ENCODE data around the gene MIOS. TPM values are rescaled to one million over a fixed set of nuclear protein-coding genes. Genes with fewer than 3 reads are reported as not detected.
"Not testable (repeated sequence)": the region's sequence is repeated elsewhere in the genome, so short reads cannot be mapped to it uniquely, and the experiment has no call there.

MIOS gene
- total and polyA plus RNA-seq, 2 of the 4 experiments (the other 2 are of a cell fraction) = 10.6 to 32.4 TPM

GRCh38 chr7:7656459-7656858, 89.8 kb downstream of the MIOS start:
- H3K27ac ChIP-seq (ENCODE audit: insufficient read depth, low read length); H2BK120ac ChIP-seq (ENCODE audit: low read depth, low read length); POLR2A ChIA-PET (ENCODE audit: unreplicated experiment); H3K56ac ChIP-seq (ENCODE audit: extremely low read depth, insufficient read depth, low read length); H4K20me1 ChIP-seq (ENCODE audit: insufficient read depth, low read length); H3K36me3 ChIP-seq (ENCODE audit: control insufficient read depth, insufficient read depth, low read length); H3K9me3 ChIP-seq (ENCODE audit: control insufficient read depth, insufficient read depth, low read length); BruUV-seq (replicated peaks); ATAC-seq (ENCODE audit: low read depth); H2AK5ac ChIP-seq (ENCODE audit: low read depth, low read length); dilution Hi-C loops (cut with HindIII; ENCODE audit: low sequenced_read_pairs, unreplicated experiment); H2BK15ac ChIP-seq (ENCODE audit: low read depth, low read length); H4K91ac ChIP-seq (ENCODE audit: insufficient read depth, low read depth, low read length); H3K4ac ChIP-seq (ENCODE audit: low read depth, low read length); H3K79me1 ChIP-seq (ENCODE audit: low read depth in 1 of 2, low read length in 2 of 2); H3K9ac ChIP-seq (ENCODE audit: low read depth, low read length); H3K27me3 ChIP-seq (ENCODE audit: control insufficient read depth, insufficient read depth, low read length); CTCF ChIA-PET; H3K9me1 ChIP-seq (ENCODE audit: insufficient read depth, low read length); H2BK5ac ChIP-seq (ENCODE audit: low read depth, low read length, poor library complexity, severe bottlenecking); H3K18ac ChIP-seq (ENCODE audit: low read depth, low read length); intact Hi-C loops (cut with micrococcal nuclease); H3K14ac ChIP-seq (replicated peaks; ENCODE audit: low read depth, low read length); H2BK20ac ChIP-seq (ENCODE audit: low read depth, low read length); H3K4me2 ChIP-seq (ENCODE audit: low read depth, low read length); H4K8ac ChIP-seq (ENCODE audit: low read depth in 2 of 2, low read length in 2 of 2); H3K4me3 ChIP-seq (ENCODE audit: insufficient read depth, low read depth, low read length); H4K5ac ChIP-seq (ENCODE audit: low read depth, low read length); DNase-seq; H2AFZ ChIP-seq (replicated peaks; ENCODE audit: low read length, poor library complexity); H3K23ac ChIP-seq (ENCODE audit: low read depth, low read length); H3K4me1 ChIP-seq (ENCODE audit: control insufficient read depth, insufficient read depth, low read length); H2AK9ac ChIP-seq (replicated peaks; ENCODE audit: low read depth, low read length, poor library complexity): not testable (repeated sequence)
- in situ Hi-C loops (cut with MboI; ENCODE audit: low sequenced_read_pairs) = loop anchor here (25.0 kb wide), 1 partner anchor 556 kb away; no protein-coding TSS in a partner anchor
- WGBS, 2 experiments (ENCODE audit: extremely low coverage in 2 of 2, insufficient read length in 1 of 2) = no CpG with 5 or more reads among the region's 3 CpGs

Other genes starting within 250 kb of the MIOS start
- under 0.01 TPM in 2 replicates for gene COL28A1, start 31.0 kb upstream of the MIOS start, total RNA-seq (2012; rRNA removed)
- 0.05 and 0.16 TPM in 2 replicates for gene COL28A1, start 31.0 kb upstream of the MIOS start, polyA plus RNA-seq (2012; rRNA removed)
- 5.2 and 9.2 TPM in 2 replicates for gene UMAD1, start 73.9 kb downstream of the MIOS start, total RNA-seq (2012; rRNA removed)
- gene UMAD1, start 73.9 kb downstream of the MIOS start, polyA plus RNA-seq (2012; rRNA removed) = 7.6 and 8.4 TPM in 2 replicates
- 12.7 and 25.0 TPM in 2 replicates for gene RPA3, start 151.7 kb downstream of the MIOS start, total RNA-seq (2012; rRNA removed)
- 20.0 and 21.1 TPM in 2 replicates for gene RPA3, start 151.7 kb downstream of the MIOS start, polyA plus RNA-seq (2012; rRNA removed)